Ovary (tissue), 9 donors: ENCODE data around the gene TMPRSS11E. TPM values are rescaled to one million over a fixed set of nuclear protein-coding genes. Genes with fewer than 3 reads are reported as not detected.

ENCODE experiments used
- DNase-seq, 5 donors: peaks; one replicate each; pipeline ENCODE4 v3.0.0-alpha.2; 2019 to 2020
- H3K27ac ChIP-seq, 2 donors: fragments of 200-600 bp; one replicate each; pipeline versions ENCODE4 v1.5.1 to v1.8.0; 2019 to 2022
- H3K27me3 ChIP-seq: fragments of 200-600 bp; one replicate; pipeline ENCODE4 v1.8.0; 2022
- H3K36me3 ChIP-seq: fragments of 200-600 bp; sonication (generic); one replicate; pipeline ENCODE4 v1.5.1; 2019
- H3K4me1 ChIP-seq: one replicate; pipeline ENCODE4 v1.8.1; 2013; ENCODE audit warnings: mild to moderate bottlenecking, moderate library complexity; ENCODE audit not compliant: insufficient read depth
- H3K4me3 ChIP-seq: fragments of 200-600 bp; sonication (generic); one replicate; pipeline ENCODE4 v1.5.1; 2017
- H3K9me3 ChIP-seq, 2 donors: fragments of 200-600 bp in 1 of 2; sonication (generic) in 1 of 2; one replicate each; pipeline versions ENCODE4 v1.5.1 to v1.8.1; 2013 to 2019; ENCODE audit warnings: mild to moderate bottlenecking in 1 of 2, moderate library complexity in 1 of 2
- EP300 ChIP-seq: sonication (generic); formaldehyde crosslinking; IDR thresholded peaks from one replicate; pipeline ENCODE4 v1.6.1; 2017; ENCODE audit warnings: antibody characterized with exemption
- POLR2A ChIP-seq: fragments of 450-650 bp; IDR thresholded peaks from one replicate; pipeline ENCODE4 v1.6.1; 2017; ENCODE audit warnings: antibody characterized with exemption, mild to moderate bottlenecking, moderate library complexity
- WGBS, 3 donors: extraction: QIAGEN DNeasy Blood & Tissue Kit in 1 of 3; methylation state at CpG; one replicate each; pipeline versions ENCODE4 v1.1.5 to v1.1.7; 2013 to 2017; 5-methylcytosine and 5-hydroxymethylcytosine counted together
- intact Hi-C, 4 donors: fragments of 100-400 bp; cut with DNase I; formaldehyde crosslinking; loops; one replicate each; pipeline versions ENCODE4 v1.11.0 to v1.15.1; 2022 to 2023
- polyA plus RNA-seq, 2 donors: library from polyadenylated mRNA; stranded (reverse); fragments of 200-250 nt in 1 of 2; fragments of 350-450 nt in 1 of 2; fragmentation: Illumina TruSeq in 1 of 2; extraction: RNeasy Lipid Tissue Mini Kit (QIAGEN cat#74804) in 1 of 2; gene quantifications; one replicate each; pipeline ENCODE4 v1.2.3, GENCODE V29; 2013 to 2014
- total RNA-seq, 7 donors: library from RNA; depleted of rRNA in 2 of 7; stranded (reverse); fragments of >200 nt in 2 of 7; fragmentation: NEBNext Ultra II Directional in 3 of 7; extraction: Animal tissue kit (Norgen Biotek cat#: 25700) in 3 of 7; gene quantifications; one replicate each; pipeline versions ENCODE4 v1.1.0 to v1.2.4, GENCODE V29; 2016 to 2023
- TF ChIP-seq, protein P1 (sequence below), 3 donors: fragments of 450-650 bp in 2 of 3; fragments of 200-600 bp in 1 of 3; IDR thresholded peaks; one replicate each; pipeline versions ENCODE4 v1.5.1 to v1.8.0; 2016 to 2022; ENCODE audit warnings: antibody characterized with exemption in 3 of 3, mild to moderate bottlenecking in 1 of 3
- donor health status: DM: no; HTN: no; CAD: no; lungs with moderate emphysema.
- donor health status: DM: no; HTN: no; CAD: no.
- donor health status: Bipolar disorder and iron deficiency.
- donor health status: DM: yes; HTN: yes; CAD: no.
- donor health status: DM: no; HTN: no; CAD: no.
- donor health status: DM: yes; HTN: yes; CAD: no.

TMPRSS11E gene
- total and polyA plus RNA-seq, 9 donors: not detected

DNA sequence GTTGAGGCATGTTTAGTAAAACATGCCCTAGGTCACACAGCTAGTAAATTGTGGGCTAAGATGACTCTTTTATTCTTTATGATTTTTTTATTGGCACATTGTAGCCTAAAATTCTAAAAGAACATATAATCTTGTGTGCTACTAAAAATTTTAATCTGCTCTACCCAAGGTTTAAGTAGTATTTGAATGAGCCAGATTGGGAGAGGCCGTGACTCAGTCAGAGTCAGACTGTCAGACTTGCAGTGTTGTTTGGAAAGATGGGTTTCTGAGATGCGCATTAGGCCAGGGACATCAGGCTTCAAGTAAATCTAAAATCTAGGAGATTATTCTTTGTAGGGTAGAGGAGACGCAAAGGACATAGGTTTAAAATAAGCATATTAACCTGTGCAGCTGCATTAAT is 30.7 kb upstream of the TMPRSS11E start:
- Histone ChIP-seq H3K4me3 (no peak overlapping the region), H3K9me3 (no peaks in the 10 kb centered on the region), H3K27me3 (no peaks in the 10 kb centered on the region), H3K36me3 (no peaks in the 10 kb centered on the region), H3K27ac (no peak overlapping the region), H3K4me1 (no peaks in the 10 kb centered on the region)
- DNase-seq: no peak
- 81 to 93% (median 82%) methylated on average over 3 of the region's 3 CpGs for WGBS, 3 donors
- TF ChIP-seq EP300 (no peak), POLR2A (no peak)
- TF ChIP-seq, protein P1, sequence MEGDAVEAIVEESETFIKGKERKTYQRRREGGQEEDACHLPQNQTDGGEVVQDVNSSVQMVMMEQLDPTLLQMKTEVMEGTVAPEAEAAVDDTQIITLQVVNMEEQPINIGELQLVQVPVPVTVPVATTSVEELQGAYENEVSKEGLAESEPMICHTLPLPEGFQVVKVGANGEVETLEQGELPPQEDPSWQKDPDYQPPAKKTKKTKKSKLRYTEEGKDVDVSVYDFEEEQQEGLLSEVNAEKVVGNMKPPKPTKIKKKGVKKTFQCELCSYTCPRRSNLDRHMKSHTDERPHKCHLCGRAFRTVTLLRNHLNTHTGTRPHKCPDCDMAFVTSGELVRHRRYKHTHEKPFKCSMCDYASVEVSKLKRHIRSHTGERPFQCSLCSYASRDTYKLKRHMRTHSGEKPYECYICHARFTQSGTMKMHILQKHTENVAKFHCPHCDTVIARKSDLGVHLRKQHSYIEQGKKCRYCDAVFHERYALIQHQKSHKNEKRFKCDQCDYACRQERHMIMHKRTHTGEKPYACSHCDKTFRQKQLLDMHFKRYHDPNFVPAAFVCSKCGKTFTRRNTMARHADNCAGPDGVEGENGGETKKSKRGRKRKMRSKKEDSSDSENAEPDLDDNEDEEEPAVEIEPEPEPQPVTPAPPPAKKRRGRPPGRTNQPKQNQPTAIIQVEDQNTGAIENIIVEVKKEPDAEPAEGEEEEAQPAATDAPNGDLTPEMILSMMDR (IDR thresholded peaks at IDR 0.05): no peak
- intact Hi-C loops: no loop called here

GRCh38 chr4:68426516-68426915 is 20.7 kb upstream of the TMPRSS11E start:
- H3K27me3 ChIP-seq: no peaks in the 10 kb centered on the region
- no peaks in the 10 kb centered on the region for H3K36me3 ChIP-seq
- intact Hi-C loops: no loop called here
- no peak overlapping the region for H3K27ac ChIP-seq
- H3K4me1 ChIP-seq: no peaks in the 10 kb centered on the region
- no peak overlapping the region for H3K4me3 ChIP-seq
- no peaks in the 10 kb centered on the region for H3K9me3 ChIP-seq
- TF ChIP-seq POLR2A: no peak
- TF ChIP-seq EP300: no peak
- TF ChIP-seq, protein P1 (IDR thresholded peaks at IDR 0.05): no peak
- 87 to 89% (median 88%) methylated on average over 3 of the region's 3 CpGs for WGBS, 3 donors
- DNase-seq: no peak

DNA sequence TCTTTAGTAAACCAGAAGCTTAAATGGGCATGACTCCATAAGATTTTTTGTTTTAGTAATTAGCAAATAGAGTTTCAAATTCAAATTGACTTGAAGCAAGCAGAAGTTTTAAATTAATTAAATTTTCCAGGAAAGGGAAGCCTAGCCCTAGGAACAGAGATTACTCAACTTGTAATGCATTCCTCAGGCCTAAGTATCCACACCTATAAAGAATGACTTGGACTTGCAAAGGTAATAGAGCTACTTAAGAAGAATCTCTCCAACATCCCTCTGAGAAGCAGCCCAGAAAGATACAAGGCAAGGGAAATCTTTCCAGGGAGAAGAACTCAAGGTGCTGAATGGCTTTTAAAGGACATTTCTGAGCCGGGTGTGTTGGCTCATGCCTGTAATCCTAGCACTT is 16.9 kb upstream of the TMPRSS11E start:
- H3K27ac ChIP-seq: no peak overlapping the region
- DNase-seq: no peak
- H3K4me3 ChIP-seq: no peak overlapping the region
- TF ChIP-seq POLR2A (no peak), EP300 (no peak)
- TF ChIP-seq, protein P1 (IDR thresholded peaks at IDR 0.05): no peak
- intact Hi-C loops: no loop called here
- no peaks in the 10 kb centered on the region for H3K27me3 ChIP-seq
- no peaks in the 10 kb centered on the region for H3K36me3 ChIP-seq
- no peaks in the 10 kb centered on the region for H3K9me3 ChIP-seq
- 86 to 93% (median 90%) methylated on average over 1 of the region's 1 CpG for WGBS, 3 donors
- no peaks in the 10 kb centered on the region for H3K4me1 ChIP-seq

- no peaks in the 10 kb centered on the region for H3K36me3 ChIP-seq
- H3K4me1 ChIP-seq: no peaks in the 10 kb centered on the region
- intact Hi-C loops: no loop called here
- no peak for DNase-seq
- H3K9me3 ChIP-seq: no peaks in the 10 kb centered on the region
- no peak for TF ChIP-seq POLR2A
- TF ChIP-seq, protein P1 (IDR thresholded peaks at IDR 0.05): no peak
- no peak for TF ChIP-seq EP300
- H3K27ac ChIP-seq: no peak overlapping the region
- no peak overlapping the region for H3K4me3 ChIP-seq
- no peaks in the 10 kb centered on the region for H3K27me3 ChIP-seq
Measured at GRCh38 chr4:68432320-68432719, 14.9 kb upstream of the TMPRSS11E start.

DNA sequence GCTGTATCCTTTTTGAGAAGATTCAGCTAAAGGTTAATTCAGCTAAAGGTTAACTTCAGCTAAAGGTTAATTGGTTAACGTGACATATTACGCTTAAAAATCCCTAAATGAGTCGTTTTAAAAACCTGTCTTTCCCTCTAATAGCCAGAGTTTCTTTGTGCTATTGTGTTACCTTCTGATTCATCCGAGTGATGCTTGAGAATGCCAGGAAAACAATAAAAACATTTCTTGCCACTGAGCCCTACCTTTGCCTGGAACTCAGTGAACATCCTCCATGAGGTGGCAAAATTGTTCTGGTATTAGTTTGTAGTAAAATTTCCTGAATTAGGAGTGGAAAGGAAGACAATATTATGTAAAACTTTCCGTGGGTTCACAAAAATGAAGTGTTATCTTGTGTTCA is 13.7 kb upstream of the TMPRSS11E start:
- H3K27ac ChIP-seq: no peak overlapping the region
- H3K4me3 ChIP-seq: no peak overlapping the region
- H3K4me1 ChIP-seq: no peaks in the 10 kb centered on the region
- no peaks in the 10 kb centered on the region for H3K27me3 ChIP-seq
- 77 to 82% (median 77%) methylated on average over 5 of the region's 5 CpGs for WGBS, 3 donors
- DNase-seq: no peak
- intact Hi-C loops: no loop called here
- H3K36me3 ChIP-seq: no peaks in the 10 kb centered on the region
- TF ChIP-seq, protein P1 (IDR thresholded peaks at IDR 0.05): no peak
- TF ChIP-seq EP300 (no peak), POLR2A (no peak)
- H3K9me3 ChIP-seq: no peaks in the 10 kb centered on the region
